Pancreas (tissue), 10 donors: Measurements from ENCODE around the gene TAS1R2. TPM values are rescaled to one million over a fixed set of nuclear protein-coding genes. Genes with fewer than 3 reads are reported as not detected.
"Not testable (repeated sequence)": the region's sequence is repeated elsewhere in the genome, so short reads cannot be mapped to it uniquely, and the experiment has no call there.

ENCODE experiments used
- ATAC-seq, 4 donors: fragments of 200-7000 bp; cut with Tn5 transposase; one replicate each; pipeline versions ENCODE4 v1.8.0 to v1.9.1; 2020; ENCODE audit warnings: mild to moderate bottlenecking in 4 of 4, moderate library complexity in 4 of 4
- DNase-seq, 6 donors: peaks; one replicate each; pipeline ENCODE4 v3.0.0-alpha.2; 2020
- FAIRE-seq: peaks from 2 replicates; lab custom pipeline; 2012; peaks lifted over from hg19 to GRCh38; lab: Jason Lieb, UNC
- H3K27ac ChIP-seq, 4 donors: fragments of 200-600 bp; sonication (generic); 1 replicate in 3 of 4; 2 replicates in 1 of 4; pipeline versions ENCODE4 v1.5.0 to v1.8.0; 2020
- H3K27me3 ChIP-seq, 4 donors: fragments of 200-600 bp; one replicate each; pipeline ENCODE4 v1.8.0; 2021
- H3K36me3 ChIP-seq, 3 donors: fragments of 200-600 bp; sonication (generic) in 1 of 3; one replicate each; pipeline versions ENCODE4 v1.5.0 to v1.8.0; 2020 to 2021
- H3K4me1 ChIP-seq, 3 donors: fragments of 200-600 bp; one replicate each; pipeline ENCODE4 v1.8.0; 2021
- H3K4me3 ChIP-seq, 4 donors: fragments of 200-600 bp; sonication (generic) in 2 of 4; one replicate each; pipeline versions ENCODE4 v1.5.0 to v1.8.0; 2020 to 2021
- H3K9me3 ChIP-seq, 4 donors: fragments of 200-600 bp; one replicate each; pipeline ENCODE4 v1.8.0; 2021
- WGBS, 2 donors: extraction: QIAGEN DNeasy Blood & Tissue Kit; methylation state at CpG; one replicate each; pipeline ENCODE4 v1.1.7; 2013; 5-methylcytosine and 5-hydroxymethylcytosine counted together
- intact Hi-C, 3 donors: fragments of 100-400 bp; cut with DNase I; formaldehyde crosslinking; loops; one replicate each; pipeline versions ENCODE4 v1.11.1 to v1.14.2; 2022
- polyA plus RNA-seq, 2 donors: library from polyadenylated mRNA; stranded (reverse); fragments of 200-250 nt; gene quantifications; one replicate each; pipeline ENCODE4 v1.2.3, GENCODE V29; 2013
- total RNA-seq, 6 donors: library from RNA; stranded (reverse); fragmentation: NEBNext Ultra II Directional in 4 of 6; extraction: Animal tissue kit (Norgen Biotek cat#: 25700) in 4 of 6; gene quantifications; one replicate each; pipeline versions ENCODE4 v1.2.1 to v1.2.4, GENCODE V29; 2021 to 2023
- TF ChIP-seq, protein P1 (sequence below), 4 donors: fragments of 200-600 bp; sonication (generic) in 3 of 4; IDR thresholded peaks; one replicate each; pipeline versions ENCODE4 v1.5.0 to v1.8.0; 2021; ENCODE audit warnings: antibody characterized with exemption in 4 of 4
- donor health status: healthy with polysubstance abuse.
- donor health status: DM: no; HTN: no; CAD: no; lungs with moderate emphysema.
- donor health status: DM: no; HTN: no; CAD: no.
- donor health status: control.
- donor health status: control.
- donor health status: Bipolar disorder and iron deficiency.
- donor health status: DM: yes; HTN: yes; CAD: no.
- donor health status: DM: no; HTN: no; CAD: no.
- donor health status: DM: no; HTN: no; CAD: no.
- donor health status: DM: yes; HTN: yes; CAD: no.

Gene TAS1R2
- total and polyA plus RNA-seq, 8 donors: not detected

DNA sequence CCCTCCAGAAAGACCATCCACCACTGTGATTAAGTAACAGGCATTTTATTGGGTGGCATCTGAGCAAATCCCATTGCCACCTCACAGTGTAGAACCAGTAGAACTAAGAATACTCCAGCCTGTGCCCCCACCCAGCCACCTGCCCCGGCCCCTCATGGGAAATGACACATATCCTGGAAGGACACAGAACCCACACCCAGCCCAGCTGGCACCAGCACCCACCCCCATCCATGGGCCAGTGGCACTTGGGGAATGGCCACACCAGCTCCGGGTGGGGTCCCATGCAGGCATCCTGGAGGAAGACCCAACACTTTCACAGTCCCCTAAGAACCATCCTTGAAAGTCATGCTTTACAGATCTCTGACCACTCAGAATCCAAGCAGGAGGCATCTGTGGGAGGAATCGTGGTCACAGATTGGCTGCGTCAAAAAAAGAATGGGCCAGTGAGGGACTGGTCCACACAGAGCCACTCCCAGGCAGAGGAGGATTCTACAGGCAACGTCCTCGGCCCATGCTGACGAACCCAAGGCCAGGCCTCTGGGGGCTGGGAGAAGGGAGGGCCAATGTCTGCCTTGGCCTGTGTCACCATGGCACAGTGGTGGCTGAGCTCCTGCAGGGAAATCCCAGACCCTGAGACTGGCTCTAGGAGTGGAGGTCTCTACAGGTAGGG, 12.1 kb upstream of the TAS1R2 start:
- no peaks in the 10 kb centered on the region for H3K9me3 ChIP-seq

DNA sequence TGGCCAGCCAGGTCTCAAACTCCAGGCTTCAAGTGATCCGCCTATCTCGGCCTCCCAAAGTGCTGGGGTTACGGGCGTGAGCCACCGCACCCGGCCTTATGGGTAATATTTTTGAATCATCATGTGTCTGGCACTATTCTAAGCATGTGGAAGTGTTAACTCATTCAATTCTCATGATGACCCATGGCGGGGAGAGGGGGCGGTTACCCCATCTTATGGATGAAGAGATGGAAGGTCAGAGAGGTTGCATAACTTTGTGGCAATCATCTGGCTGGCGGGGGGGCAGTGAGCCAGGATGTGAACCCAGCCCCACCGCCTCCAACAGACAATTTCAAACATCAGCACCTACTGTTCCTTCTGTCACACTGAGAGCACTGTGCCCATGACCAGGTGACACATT, 11.5 kb upstream of the TAS1R2 start:
- Histone ChIP-seq H3K9me3 (no peaks in the 10 kb centered on the region), H3K4me1 (no peaks in the 10 kb centered on the region), H3K36me3 (no peaks in the 10 kb centered on the region), H3K4me3 (no peak overlapping the region), H3K27me3 (no peaks in the 10 kb centered on the region), H3K27ac (no peak overlapping the region)
- ATAC-seq (no peak), FAIRE-seq (no peak), DNase-seq (no peak)
- intact Hi-C loops: loop anchor here in 1 of 3 donors (5.0 kb wide), 1 partner anchor 274 kb away; no protein-coding TSS in a partner anchor
- TF ChIP-seq, protein P1, sequence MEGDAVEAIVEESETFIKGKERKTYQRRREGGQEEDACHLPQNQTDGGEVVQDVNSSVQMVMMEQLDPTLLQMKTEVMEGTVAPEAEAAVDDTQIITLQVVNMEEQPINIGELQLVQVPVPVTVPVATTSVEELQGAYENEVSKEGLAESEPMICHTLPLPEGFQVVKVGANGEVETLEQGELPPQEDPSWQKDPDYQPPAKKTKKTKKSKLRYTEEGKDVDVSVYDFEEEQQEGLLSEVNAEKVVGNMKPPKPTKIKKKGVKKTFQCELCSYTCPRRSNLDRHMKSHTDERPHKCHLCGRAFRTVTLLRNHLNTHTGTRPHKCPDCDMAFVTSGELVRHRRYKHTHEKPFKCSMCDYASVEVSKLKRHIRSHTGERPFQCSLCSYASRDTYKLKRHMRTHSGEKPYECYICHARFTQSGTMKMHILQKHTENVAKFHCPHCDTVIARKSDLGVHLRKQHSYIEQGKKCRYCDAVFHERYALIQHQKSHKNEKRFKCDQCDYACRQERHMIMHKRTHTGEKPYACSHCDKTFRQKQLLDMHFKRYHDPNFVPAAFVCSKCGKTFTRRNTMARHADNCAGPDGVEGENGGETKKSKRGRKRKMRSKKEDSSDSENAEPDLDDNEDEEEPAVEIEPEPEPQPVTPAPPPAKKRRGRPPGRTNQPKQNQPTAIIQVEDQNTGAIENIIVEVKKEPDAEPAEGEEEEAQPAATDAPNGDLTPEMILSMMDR (IDR thresholded peaks at IDR 0.05): no peak
- 88 to 95% methylated on average over 10 of the region's 10 CpGs for WGBS, 2 donors

More for the DNA sequence above, 12.1 kb upstream of the TAS1R2 start:
- Histone ChIP-seq H3K27ac (no peak overlapping the region), H3K36me3 (no peaks in the 10 kb centered on the region), H3K4me3 (no peak overlapping the region), H3K27me3 (no peaks in the 10 kb centered on the region), H3K4me1 (no peaks in the 10 kb centered on the region)
- no peak for FAIRE-seq
- intact Hi-C loops: loop anchor here in 1 of 3 donors (5.0 kb wide), 1 partner anchor 274 kb away; no protein-coding TSS in a partner anchor
- 76 to 90% methylated on average over 7 of the region's 7 CpGs for WGBS, 2 donors
- TF ChIP-seq, protein P1 (IDR thresholded peaks at IDR 0.05): no peak
- ATAC-seq: no peak
- no peak for DNase-seq

DNA sequence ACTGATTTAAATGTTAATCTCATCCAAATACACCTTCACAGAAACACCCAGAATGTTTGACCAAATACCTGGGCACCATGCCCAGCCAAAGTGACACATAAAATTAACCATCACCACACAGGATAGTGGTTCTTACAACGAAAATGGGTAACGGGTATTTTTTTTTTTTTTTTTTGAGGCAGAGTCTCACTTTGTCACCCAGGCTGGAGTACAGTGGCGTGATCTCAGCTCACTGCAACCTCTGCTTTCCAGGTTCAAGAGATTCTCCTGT, 11.1 kb upstream of the TAS1R2 start:
- H3K4me3 ChIP-seq, H3K9me3 ChIP-seq, H3K4me1 ChIP-seq, H3K36me3 ChIP-seq, H3K27ac ChIP-seq, FAIRE-seq, H3K27me3 ChIP-seq: not testable (repeated sequence)
- DNase-seq: peak in 1 of 6 donors; percentile 47
- intact Hi-C loops: loop anchor here in 1 of 3 donors (5.0 kb wide), 1 partner anchor 273 kb away; no protein-coding TSS in a partner anchor
- peak in 3 of 4 donors; percentile 10 to 43 (median 24) for ATAC-seq
- WGBS, 2 donors: 52 to 55% methylated on average over 3 of the region's 3 CpGs

DNA sequence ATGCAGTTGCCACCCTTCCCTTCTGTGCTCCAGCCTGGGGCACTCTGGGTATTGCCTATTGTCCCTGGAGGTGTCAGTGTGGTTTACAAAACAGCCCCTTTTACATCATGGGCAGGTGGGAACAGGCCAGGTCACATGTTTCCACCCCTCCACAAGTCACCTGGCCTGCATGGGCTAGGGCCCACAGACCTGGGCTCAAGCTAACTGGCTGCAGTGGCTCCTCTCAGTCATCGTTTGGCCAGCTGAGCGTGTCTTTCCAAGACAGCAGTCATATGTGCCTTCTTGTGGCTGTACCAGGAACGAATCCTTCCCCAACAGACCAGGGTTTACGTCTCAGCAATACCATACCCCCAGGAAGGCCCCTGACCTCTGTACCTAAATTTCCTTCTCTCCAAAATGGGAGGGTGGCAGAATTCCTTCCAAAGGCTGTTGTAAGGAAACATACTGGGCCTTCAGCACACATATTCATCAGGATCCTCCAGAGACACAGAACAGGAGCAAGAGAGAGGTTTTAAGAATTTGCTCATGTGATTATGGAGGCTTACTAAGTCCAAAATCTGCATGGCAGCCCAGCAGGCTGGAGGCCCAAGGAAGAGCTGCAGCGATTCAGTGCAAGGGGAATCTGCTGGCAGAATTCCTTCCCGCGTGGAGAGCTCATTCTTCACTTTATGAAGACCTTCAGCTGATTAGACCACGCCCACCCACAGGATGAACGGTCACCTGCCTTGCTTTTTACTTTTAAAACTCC, 10.6 kb upstream of the TAS1R2 start:
- intact Hi-C loops: loop anchor here in 1 of 3 donors (5.0 kb wide), 1 partner anchor 273 kb away; no protein-coding TSS in a partner anchor
- TF ChIP-seq, protein P1 (IDR thresholded peaks at IDR 0.05): no peak
- ATAC-seq: no peak
- Histone ChIP-seq H3K9me3 (no peaks in the 10 kb centered on the region), H3K36me3 (no peaks in the 10 kb centered on the region), H3K27ac (no peak overlapping the region), H3K4me3 (no peak overlapping the region), H3K27me3 (no peaks in the 10 kb centered on the region), H3K4me1 (no peaks in the 10 kb centered on the region)
- peak in 1 of 6 donors; percentile 23 for DNase-seq
- 49 to 54% methylated on average over 9 of the region's 9 CpGs for WGBS, 2 donors
- no peak for FAIRE-seq

DNA sequence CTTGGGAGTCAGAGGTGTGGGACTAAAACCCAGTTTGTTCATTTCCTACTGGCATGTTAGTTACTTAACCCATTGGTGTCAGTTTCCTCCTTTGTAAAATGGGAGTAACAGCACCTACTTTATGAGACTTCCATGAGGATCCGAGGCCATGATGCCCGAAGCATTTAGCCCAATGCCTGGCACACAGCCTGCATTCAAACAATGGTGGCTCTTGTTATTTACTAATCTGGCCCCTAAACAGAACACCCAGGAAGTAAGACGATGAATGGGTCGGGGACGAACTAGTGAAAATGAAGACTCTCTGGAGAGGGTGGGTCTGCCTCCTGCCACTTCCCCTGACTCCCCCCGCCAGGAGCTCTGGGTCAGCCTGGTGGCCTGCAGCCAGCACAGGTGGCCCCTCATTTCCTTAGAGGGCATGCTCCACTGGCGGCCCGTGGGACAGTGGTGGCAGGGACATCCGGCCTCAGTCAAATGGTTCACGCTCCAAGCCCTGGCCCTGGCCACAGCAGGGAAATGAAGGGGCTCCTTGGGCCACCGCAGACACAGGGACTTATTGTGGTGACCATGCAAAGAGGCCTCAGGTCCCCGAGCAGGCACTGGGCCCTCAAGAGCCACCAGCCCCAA, 9.5 kb upstream of the TAS1R2 start:
- no peaks in the 10 kb centered on the region for H3K9me3 ChIP-seq
- no peaks in the 10 kb centered on the region for H3K27me3 ChIP-seq
- no peak for ATAC-seq
- peak in 1 of 6 donors; percentile 36 for DNase-seq
- 60 to 78% methylated on average over 12 of the region's 12 CpGs for WGBS, 2 donors
- no peak overlapping the region for H3K27ac ChIP-seq
- H3K4me1 ChIP-seq: no peaks in the 10 kb centered on the region
- H3K4me3 ChIP-seq: no peak overlapping the region
- TF ChIP-seq, protein P1 (IDR thresholded peaks at IDR 0.05): no peak
- FAIRE-seq: no peak
- no peaks in the 10 kb centered on the region for H3K36me3 ChIP-seq
- intact Hi-C loops: no loop called here
